HEK293 (cell line): Measurements from ENCODE around the gene TRNAU1AP.

Source experiments
- EGR2 ChIP-seq: fragments of 450-650 bp; formaldehyde crosslinking; IDR thresholded peaks from 2 replicates; pipeline ENCODE4 v1.5.1; 2016; ENCODE audit warnings: low read depth, missing biosample characterization, missing genetic modification characterization
- GLIS1 ChIP-seq: fragments of 450-650 bp; formaldehyde crosslinking; IDR thresholded peaks from 2 replicates; pipeline ENCODE4 v1.5.1; 2016; ENCODE audit warnings: missing biosample characterization, missing genetic modification characterization
- KLF10 ChIP-seq: fragments of 450-650 bp; IDR thresholded peaks from 2 replicates; pipeline ENCODE4 v1.5.1; 2018; ENCODE audit warnings: missing biosample characterization, mild to moderate bottlenecking, missing genetic modification characterization
- KLF9 ChIP-seq: fragments of 450-650 bp; formaldehyde crosslinking; IDR thresholded peaks from 2 replicates; pipeline ENCODE4 v1.5.1; 2016; ENCODE audit warnings: missing biosample characterization, missing genetic modification characterization, low read depth
- SCRT2 ChIP-seq: fragments of 450-650 bp; formaldehyde crosslinking; IDR thresholded peaks from 2 replicates; pipeline ENCODE4 v1.5.1; 2016; ENCODE audit warnings: missing biosample characterization, missing genetic modification characterization
- SP3 ChIP-seq: fragments of 450-650 bp; formaldehyde crosslinking; IDR thresholded peaks from 2 replicates; pipeline ENCODE4 v1.5.1; 2016; ENCODE audit warnings: missing biosample characterization, missing genetic modification characterization
- ZBTB8A ChIP-seq: fragments of 450-650 bp; formaldehyde crosslinking; IDR thresholded peaks from 2 replicates; pipeline ENCODE4 v1.5.1; 2016; ENCODE audit warnings: missing biosample characterization, missing genetic modification characterization
- ZNF132 ChIP-seq: fragments of 450-650 bp; formaldehyde crosslinking; IDR thresholded peaks from 2 replicates; pipeline ENCODE4 v1.5.1; 2017; ENCODE audit warnings: missing biosample characterization, missing genetic modification characterization, borderline replicate concordance
- ZNF266 ChIP-seq: fragments of 450-650 bp; formaldehyde crosslinking; IDR thresholded peaks from 2 replicates; pipeline ENCODE4 v1.5.1; 2016; ENCODE audit warnings: missing biosample characterization, missing genetic modification characterization, low read depth
- ZNF324 ChIP-seq: fragments of 450-650 bp; formaldehyde crosslinking; IDR thresholded peaks from 2 replicates; pipeline ENCODE4 v1.5.1; 2016; ENCODE audit warnings: missing biosample characterization, missing genetic modification characterization
- ZNF416 ChIP-seq: fragments of 450-650 bp; formaldehyde crosslinking; IDR thresholded peaks from 2 replicates; pipeline ENCODE4 v1.5.1; 2016; ENCODE audit warnings: missing biosample characterization, missing genetic modification characterization
- ZNF571 ChIP-seq: fragments of 450-650 bp; formaldehyde crosslinking; IDR thresholded peaks from 2 replicates; pipeline ENCODE4 v1.5.0; 2017; ENCODE audit warnings: missing biosample characterization, missing genetic modification characterization
- ZNF596 ChIP-seq: fragments of 450-650 bp; IDR thresholded peaks from 2 replicates; pipeline ENCODE4 v1.5.0; 2018; ENCODE audit warnings: missing biosample characterization, mild to moderate bottlenecking, missing genetic modification characterization, moderate library complexity
- ZNF626 ChIP-seq: fragments of 450-650 bp; sonication (Bioruptor Pico); formaldehyde crosslinking; IDR thresholded peaks from 2 replicates; pipeline ENCODE4 v1.5.1; 2018; ENCODE audit warnings: missing biosample characterization, missing genetic modification characterization, inconsistent platforms
- ZNF660 ChIP-seq: fragments of 450-650 bp; IDR thresholded peaks from 2 replicates; pipeline ENCODE4 v1.5.1; 2018; ENCODE audit warnings: missing biosample characterization, mild to moderate bottlenecking, missing genetic modification characterization
- ZNF664 ChIP-seq: fragments of 450-650 bp; formaldehyde crosslinking; IDR thresholded peaks from 2 replicates; pipeline ENCODE4 v1.5.1; 2016; ENCODE audit warnings: missing biosample characterization, missing genetic modification characterization
- ZXDB ChIP-seq: fragments of 450-650 bp; formaldehyde crosslinking; IDR thresholded peaks from 2 replicates; pipeline ENCODE4 v1.5.1; 2016; ENCODE audit warnings: missing biosample characterization, missing genetic modification characterization
- TF ChIP-seq, protein P1 (sequence below): fragments of 450-650 bp; formaldehyde crosslinking; IDR thresholded peaks from 2 replicates; pipeline ENCODE4 v1.5.1; 2016; ENCODE audit warnings: missing biosample characterization, missing genetic modification characterization
- TF ChIP-seq, protein P2 (sequence below): fragments of 450-650 bp; formaldehyde crosslinking; conservative IDR thresholded peaks from 2 replicates; pipeline ENCODE4 v1.5.1; 2016; ENCODE audit warnings: low read depth, missing biosample characterization, missing genetic modification characterization
- TF ChIP-seq, protein P3 (sequence below): fragments of 450-650 bp; formaldehyde crosslinking; IDR thresholded peaks from 2 replicates; pipeline ENCODE4 v1.5.0; 2017; ENCODE audit warnings: missing biosample characterization, missing genetic modification characterization, borderline replicate concordance
- TF ChIP-seq, protein P4 (sequence below): fragments of 450-650 bp; formaldehyde crosslinking; IDR thresholded peaks from 2 replicates; pipeline ENCODE4 v1.5.1; 2016; ENCODE audit warnings: missing biosample characterization, missing genetic modification characterization
- TF ChIP-seq, protein P5 (sequence below): fragments of 450-650 bp; formaldehyde crosslinking; IDR thresholded peaks from 2 replicates; pipeline ENCODE4 v1.5.1; 2016; ENCODE audit warnings: missing biosample characterization, missing genetic modification characterization
- TF ChIP-seq, protein P6 (sequence below): fragments of 450-650 bp; formaldehyde crosslinking; IDR thresholded peaks from 2 replicates; pipeline ENCODE4 v1.5.1; 2016; ENCODE audit warnings: missing biosample characterization, missing genetic modification characterization
- TF ChIP-seq, protein P7 (sequence below): fragments of 450-650 bp; formaldehyde crosslinking; IDR thresholded peaks from 2 replicates; pipeline ENCODE4 v1.5.1; 2016; ENCODE audit warnings: missing biosample characterization, missing genetic modification characterization, low read depth

TRNAU1AP gene

DNA sequence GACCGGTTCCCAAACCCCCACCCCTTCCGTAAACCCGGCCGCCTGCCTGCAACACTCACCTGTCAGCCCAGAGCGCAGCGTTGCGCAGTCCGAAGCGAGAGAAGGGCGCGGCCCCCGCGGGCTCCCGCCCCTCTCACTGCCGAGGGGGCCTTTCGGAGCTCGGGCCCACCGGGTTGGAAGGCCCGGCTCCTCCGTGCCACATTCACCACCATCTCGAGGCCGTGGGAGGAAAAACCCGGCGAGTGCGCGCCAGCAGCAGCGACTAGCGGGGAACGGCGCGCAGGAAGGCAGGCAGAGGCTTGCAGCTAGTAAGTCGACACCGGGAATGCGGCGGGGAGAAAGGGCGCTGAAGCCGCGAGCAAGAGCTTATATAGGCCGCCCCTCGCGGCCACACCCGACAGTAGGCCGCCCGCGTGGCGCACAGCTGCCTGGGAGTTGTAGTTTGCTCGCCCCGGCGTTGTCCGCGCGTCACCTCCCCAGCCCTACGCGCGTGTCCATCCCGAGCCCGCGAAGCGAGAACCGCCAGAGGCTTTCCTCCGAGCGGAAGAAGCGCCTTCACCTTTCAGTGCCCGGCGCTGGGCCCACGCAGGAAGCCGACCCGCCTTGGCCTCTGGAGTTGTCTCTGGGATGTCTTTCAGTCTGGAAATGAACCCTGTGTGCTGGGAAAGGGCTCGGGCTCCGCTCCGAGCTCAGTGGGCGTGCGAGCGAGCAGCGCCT is 28.8 kb downstream of the TRNAU1AP start (continued):
- TF ChIP-seq ZNF596 (tag by site-specific recombination) (no peak), ZNF571 (tag by site-specific recombination) (no peak), ZNF132 (tag by site-specific recombination) (no peak), ZNF266 (tag by site-specific recombination) (no peak), GLIS1 (tag by site-specific recombination) (peak; percentile 70), ZNF664 (no peak), KLF10 (tag by site-specific recombination) (0 out of 2 replicates have a peak, but pooled peaks have one; percentile 64), KLF9 (peak; percentile 95), ZXDB (tag by site-specific recombination) (peak; percentile 95), EGR2 (tag by site-specific recombination) (peak; percentile 37), ZBTB8A (tag by site-specific recombination) (peak; percentile 100), SCRT2 (tag by site-specific recombination) (peak; percentile 95), ZNF660 (peak; percentile 97), ZNF416 (tag by site-specific recombination) (no peak), ZNF626 (tag by site-specific recombination) (no peak), SP3 (peak; percentile 98), ZNF324 (peak; percentile 78; the same call in 1 of the 2 replicates)
- TF ChIP-seq, protein P1, sequence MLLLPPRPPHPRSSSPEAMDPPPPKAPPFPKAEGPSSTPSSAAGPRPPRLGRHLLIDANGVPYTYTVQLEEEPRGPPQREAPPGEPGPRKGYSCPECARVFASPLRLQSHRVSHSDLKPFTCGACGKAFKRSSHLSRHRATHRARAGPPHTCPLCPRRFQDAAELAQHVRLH (tag by site-specific recombination), result 0 out of 2 replicates have a peak, but pooled peaks have one; percentile 56
- TF ChIP-seq, protein P2, sequence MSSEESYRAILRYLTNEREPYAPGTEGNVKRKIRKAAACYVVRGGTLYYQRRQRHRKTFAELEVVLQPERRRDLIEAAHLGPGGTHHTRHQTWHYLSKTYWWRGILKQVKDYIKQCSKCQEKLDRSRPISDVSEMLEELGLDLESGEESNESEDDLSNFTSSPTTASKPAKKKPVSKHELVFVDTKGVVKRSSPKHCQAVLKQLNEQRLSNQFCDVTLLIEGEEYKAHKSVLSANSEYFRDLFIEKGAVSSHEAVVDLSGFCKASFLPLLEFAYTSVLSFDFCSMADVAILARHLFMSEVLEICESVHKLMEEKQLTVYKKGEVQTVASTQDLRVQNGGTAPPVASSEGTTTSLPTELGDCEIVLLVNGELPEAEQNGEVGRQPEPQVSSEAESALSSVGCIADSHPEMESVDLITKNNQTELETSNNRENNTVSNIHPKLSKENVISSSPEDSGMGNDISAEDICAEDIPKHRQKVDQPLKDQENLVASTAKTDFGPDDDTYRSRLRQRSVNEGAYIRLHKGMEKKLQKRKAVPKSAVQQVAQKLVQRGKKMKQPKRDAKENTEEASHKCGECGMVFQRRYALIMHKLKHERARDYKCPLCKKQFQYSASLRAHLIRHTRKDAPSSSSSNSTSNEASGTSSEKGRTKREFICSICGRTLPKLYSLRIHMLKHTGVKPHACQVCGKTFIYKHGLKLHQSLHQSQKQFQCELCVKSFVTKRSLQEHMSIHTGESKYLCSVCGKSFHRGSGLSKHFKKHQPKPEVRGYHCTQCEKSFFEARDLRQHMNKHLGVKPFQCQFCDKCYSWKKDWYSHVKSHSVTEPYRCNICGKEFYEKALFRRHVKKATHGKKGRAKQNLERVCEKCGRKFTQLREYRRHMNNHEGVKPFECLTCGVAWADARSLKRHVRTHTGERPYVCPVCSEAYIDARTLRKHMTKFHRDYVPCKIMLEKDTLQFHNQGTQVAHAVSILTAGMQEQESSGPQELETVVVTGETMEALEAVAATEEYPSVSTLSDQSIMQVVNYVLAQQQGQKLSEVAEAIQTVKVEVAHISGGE (tag by site-specific recombination), result peak; percentile 50
- TF ChIP-seq, protein P3, sequence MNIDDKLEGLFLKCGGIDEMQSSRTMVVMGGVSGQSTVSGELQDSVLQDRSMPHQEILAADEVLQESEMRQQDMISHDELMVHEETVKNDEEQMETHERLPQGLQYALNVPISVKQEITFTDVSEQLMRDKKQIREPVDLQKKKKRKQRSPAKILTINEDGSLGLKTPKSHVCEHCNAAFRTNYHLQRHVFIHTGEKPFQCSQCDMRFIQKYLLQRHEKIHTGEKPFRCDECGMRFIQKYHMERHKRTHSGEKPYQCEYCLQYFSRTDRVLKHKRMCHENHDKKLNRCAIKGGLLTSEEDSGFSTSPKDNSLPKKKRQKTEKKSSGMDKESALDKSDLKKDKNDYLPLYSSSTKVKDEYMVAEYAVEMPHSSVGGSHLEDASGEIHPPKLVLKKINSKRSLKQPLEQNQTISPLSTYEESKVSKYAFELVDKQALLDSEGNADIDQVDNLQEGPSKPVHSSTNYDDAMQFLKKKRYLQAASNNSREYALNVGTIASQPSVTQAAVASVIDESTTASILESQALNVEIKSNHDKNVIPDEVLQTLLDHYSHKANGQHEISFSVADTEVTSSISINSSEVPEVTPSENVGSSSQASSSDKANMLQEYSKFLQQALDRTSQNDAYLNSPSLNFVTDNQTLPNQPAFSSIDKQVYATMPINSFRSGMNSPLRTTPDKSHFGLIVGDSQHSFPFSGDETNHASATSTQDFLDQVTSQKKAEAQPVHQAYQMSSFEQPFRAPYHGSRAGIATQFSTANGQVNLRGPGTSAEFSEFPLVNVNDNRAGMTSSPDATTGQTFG (tag by site-specific recombination), result peak; percentile 88
- TF ChIP-seq, protein P4, sequence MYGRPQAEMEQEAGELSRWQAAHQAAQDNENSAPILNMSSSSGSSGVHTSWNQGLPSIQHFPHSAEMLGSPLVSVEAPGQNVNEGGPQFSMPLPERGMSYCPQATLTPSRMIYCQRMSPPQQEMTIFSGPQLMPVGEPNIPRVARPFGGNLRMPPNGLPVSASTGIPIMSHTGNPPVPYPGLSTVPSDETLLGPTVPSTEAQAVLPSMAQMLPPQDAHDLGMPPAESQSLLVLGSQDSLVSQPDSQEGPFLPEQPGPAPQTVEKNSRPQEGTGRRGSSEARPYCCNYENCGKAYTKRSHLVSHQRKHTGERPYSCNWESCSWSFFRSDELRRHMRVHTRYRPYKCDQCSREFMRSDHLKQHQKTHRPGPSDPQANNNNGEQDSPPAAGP, result peak; percentile 95
- TF ChIP-seq, protein P5, sequence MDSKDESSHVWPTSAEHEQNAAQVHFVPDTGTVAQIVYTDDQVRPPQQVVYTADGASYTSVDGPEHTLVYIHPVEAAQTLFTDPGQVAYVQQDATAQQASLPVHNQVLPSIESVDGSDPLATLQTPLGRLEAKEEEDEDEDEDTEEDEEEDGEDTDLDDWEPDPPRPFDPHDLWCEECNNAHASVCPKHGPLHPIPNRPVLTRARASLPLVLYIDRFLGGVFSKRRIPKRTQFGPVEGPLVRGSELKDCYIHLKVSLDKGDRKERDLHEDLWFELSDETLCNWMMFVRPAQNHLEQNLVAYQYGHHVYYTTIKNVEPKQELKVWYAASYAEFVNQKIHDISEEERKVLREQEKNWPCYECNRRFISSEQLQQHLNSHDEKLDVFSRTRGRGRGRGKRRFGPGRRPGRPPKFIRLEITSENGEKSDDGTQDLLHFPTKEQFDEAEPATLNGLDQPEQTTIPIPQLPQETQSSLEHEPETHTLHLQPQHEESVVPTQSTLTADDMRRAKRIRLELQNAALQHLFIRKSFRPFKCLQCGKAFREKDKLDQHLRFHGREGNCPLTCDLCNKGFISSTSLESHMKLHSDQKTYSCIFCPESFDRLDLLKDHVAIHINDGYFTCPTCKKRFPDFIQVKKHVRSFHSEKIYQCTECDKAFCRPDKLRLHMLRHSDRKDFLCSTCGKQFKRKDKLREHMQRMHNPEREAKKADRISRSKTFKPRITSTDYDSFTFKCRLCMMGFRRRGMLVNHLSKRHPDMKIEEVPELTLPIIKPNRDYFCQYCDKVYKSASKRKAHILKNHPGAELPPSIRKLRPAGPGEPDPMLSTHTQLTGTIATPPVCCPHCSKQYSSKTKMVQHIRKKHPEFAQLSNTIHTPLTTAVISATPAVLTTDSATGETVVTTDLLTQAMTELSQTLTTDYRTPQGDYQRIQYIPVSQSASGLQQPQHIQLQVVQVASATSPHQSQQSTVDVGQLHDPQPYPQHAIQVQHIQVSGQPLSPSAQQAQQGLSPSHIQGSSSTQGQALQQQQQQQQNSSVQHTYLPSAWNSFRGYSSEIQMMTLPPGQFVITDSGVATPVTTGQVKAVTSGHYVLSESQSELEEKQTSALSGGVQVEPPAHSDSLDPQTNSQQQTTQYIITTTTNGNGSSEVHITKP (tag by site-specific recombination), result peak; percentile 68
- TF ChIP-seq, protein P6, sequence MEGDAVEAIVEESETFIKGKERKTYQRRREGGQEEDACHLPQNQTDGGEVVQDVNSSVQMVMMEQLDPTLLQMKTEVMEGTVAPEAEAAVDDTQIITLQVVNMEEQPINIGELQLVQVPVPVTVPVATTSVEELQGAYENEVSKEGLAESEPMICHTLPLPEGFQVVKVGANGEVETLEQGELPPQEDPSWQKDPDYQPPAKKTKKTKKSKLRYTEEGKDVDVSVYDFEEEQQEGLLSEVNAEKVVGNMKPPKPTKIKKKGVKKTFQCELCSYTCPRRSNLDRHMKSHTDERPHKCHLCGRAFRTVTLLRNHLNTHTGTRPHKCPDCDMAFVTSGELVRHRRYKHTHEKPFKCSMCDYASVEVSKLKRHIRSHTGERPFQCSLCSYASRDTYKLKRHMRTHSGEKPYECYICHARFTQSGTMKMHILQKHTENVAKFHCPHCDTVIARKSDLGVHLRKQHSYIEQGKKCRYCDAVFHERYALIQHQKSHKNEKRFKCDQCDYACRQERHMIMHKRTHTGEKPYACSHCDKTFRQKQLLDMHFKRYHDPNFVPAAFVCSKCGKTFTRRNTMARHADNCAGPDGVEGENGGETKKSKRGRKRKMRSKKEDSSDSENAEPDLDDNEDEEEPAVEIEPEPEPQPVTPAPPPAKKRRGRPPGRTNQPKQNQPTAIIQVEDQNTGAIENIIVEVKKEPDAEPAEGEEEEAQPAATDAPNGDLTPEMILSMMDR (tag by site-specific recombination), result peak; percentile 81
- TF ChIP-seq, protein P7, sequence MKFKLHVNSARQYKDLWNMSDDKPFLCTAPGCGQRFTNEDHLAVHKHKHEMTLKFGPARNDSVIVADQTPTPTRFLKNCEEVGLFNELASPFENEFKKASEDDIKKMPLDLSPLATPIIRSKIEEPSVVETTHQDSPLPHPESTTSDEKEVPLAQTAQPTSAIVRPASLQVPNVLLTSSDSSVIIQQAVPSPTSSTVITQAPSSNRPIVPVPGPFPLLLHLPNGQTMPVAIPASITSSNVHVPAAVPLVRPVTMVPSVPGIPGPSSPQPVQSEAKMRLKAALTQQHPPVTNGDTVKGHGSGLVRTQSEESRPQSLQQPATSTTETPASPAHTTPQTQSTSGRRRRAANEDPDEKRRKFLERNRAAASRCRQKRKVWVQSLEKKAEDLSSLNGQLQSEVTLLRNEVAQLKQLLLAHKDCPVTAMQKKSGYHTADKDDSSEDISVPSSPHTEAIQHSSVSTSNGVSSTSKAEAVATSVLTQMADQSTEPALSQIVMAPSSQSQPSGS (tag by site-specific recombination), result no peak
